PC-9 (cell line): ENCODE data around the gene SHC2. TPM values are rescaled to one million over a fixed set of nuclear protein-coding genes. Genes with fewer than 3 reads are reported as not detected.

ENCODE experiments used
- BruUV-seq: library from RNA; stranded (reverse); fragments of 400-500 nt; replicated peaks from 2 replicates; lab custom pipeline; 2021; lab: Mats Ljungman, UMichigan
- CTCF ChIA-PET: fragments of 300-600 bp; sonication (Branson Sonifier 250); formaldehyde crosslinking; loops from one replicate; lab custom pipeline; 2022; ENCODE audit warnings: antibody characterized with exemption; lab: Charles Lee
- POLR2A ChIA-PET: fragments of 300-600 bp; sonication (Branson Sonifier 250); formaldehyde crosslinking; loops from one replicate; lab custom pipeline; 2022; ENCODE audit warnings: antibody characterized with exemption; ENCODE audit not compliant: unreplicated experiment; lab: Charles Lee
- DNase-seq, 2 experiments: peaks; one replicate each; pipeline versions ENCODE4 v3.0.0 to v3.0.0-alpha.2; 2015 to 2022; ENCODE audit warnings: mixed read lengths in 1 of 2
- H2AFZ ChIP-seq: fragments of 200-600 bp; sonication (generic); 2 replicates; pipeline ENCODE4 v1.8.1; 2017; ENCODE audit warnings: antibody characterized with exemption
- H3F3A ChIP-seq: fragments of 200-600 bp; sonication (generic); 2 replicates; pipeline ENCODE4 v1.8.1; 2017; ENCODE audit warnings: antibody characterized with exemption, mild to moderate bottlenecking, low read depth; ENCODE audit not compliant: insufficient read depth
- H3K27ac ChIP-seq: fragments of 200-600 bp; sonication (generic); 2 replicates; pipeline ENCODE4 v1.6.1; 2016; ENCODE audit warnings: mixed run types
- H3K27me3 ChIP-seq: fragments of 200-600 bp; sonication (generic); 2 replicates; pipeline ENCODE4 v1.6.1; 2016; ENCODE audit warnings: low read depth, mixed run types; ENCODE audit not compliant: insufficient read depth
- H3K36me3 ChIP-seq: fragments of 200-600 bp; sonication (generic); 2 replicates; pipeline ENCODE4 v1.6.1; 2016; ENCODE audit warnings: low read depth, mixed run types
- H3K4me1 ChIP-seq: fragments of 200-600 bp; sonication (generic); replicated peaks from 2 replicates; pipeline ENCODE4 v1.6.1; 2016; ENCODE audit warnings: mixed run types; ENCODE audit not compliant: insufficient read depth
- H3K4me2 ChIP-seq: fragments of 200-600 bp; sonication (generic); 2 replicates; pipeline ENCODE4 v1.6.1; 2017; ENCODE audit warnings: mixed run types
- H3K4me3 ChIP-seq: fragments of 200-600 bp; sonication (generic); 2 replicates; pipeline ENCODE4 v1.6.1; 2016; ENCODE audit warnings: mixed run types
- H3K79me2 ChIP-seq: fragments of 200-600 bp; sonication (generic); 2 replicates; pipeline ENCODE4 v1.6.1; 2017; ENCODE audit warnings: low read depth, mixed run types
- H3K9me2 ChIP-seq: fragments of 200-600 bp; sonication (generic); 2 replicates; pipeline ENCODE4 v1.8.1; 2017; ENCODE audit warnings: mild to moderate bottlenecking; ENCODE audit not compliant: insufficient read depth
- H3K9me3 ChIP-seq: fragments of 200-600 bp; sonication (generic); 2 replicates; pipeline ENCODE4 v1.8.1; 2016; ENCODE audit warnings: low read depth; ENCODE audit not compliant: insufficient read depth
- H4K20me1 ChIP-seq: fragments of 200-600 bp; sonication (generic); 2 replicates; pipeline ENCODE4 v1.8.1; 2017; ENCODE audit not compliant: insufficient read depth
- CTCF ChIP-seq: fragments of 200-600 bp; sonication (generic); conservative IDR thresholded peaks from 2 replicates; pipeline ENCODE4 v1.6.1; 2017; ENCODE audit warnings: mixed run types, antibody characterized with exemption, mild to moderate bottlenecking, moderate library complexity
- EZH2 ChIP-seq: fragments of 200-600 bp; sonication (generic); IDR thresholded peaks from 2 replicates; pipeline ENCODE4 v1.8.0; 2017; ENCODE audit warnings: antibody characterized with exemption, low read depth
- intact Hi-C: fragments of 100-400 bp; cut with micrococcal nuclease; formaldehyde crosslinking; loops from one replicate; pipeline ENCODE4 v1.10.0; 2022; ENCODE audit not compliant: unreplicated experiment
- total RNA-seq: library from RNA; stranded (reverse); gene quantifications from 2 replicates; pipeline ENCODE4 v1.2.3, GENCODE V29; 2021

Gene SHC2
- total RNA-seq, 1 experiment from 2014 or later, result 0.70 TPM

- Histone ChIP-seq H3K4me3 (no peak overlapping the region), H3K27me3 (peaks cover 93% of the 10 kb centered on the region), H2AFZ (no peak overlapping the region), H3K9me2 (no peaks in the 10 kb centered on the region), H3K9me3 (no peaks in the 10 kb centered on the region), H4K20me1 (no peaks in the 10 kb centered on the region), H3K27ac (no peak overlapping the region), H3K36me3 (no peaks in the 10 kb centered on the region), H3K79me2 (no peaks in the 10 kb centered on the region), H3K4me1 (no peaks in the 10 kb centered on the region), H3F3A (no peaks in the 10 kb centered on the region), H3K4me2 (no peak overlapping the region)
- BruUV-seq, result no TSS peak
- no peak for DNase-seq
- TF ChIP-seq CTCF (no peak), EZH2 (no peak)
- CTCF ChIA-PET, result interaction anchor here (0.6 kb wide), 1 partner anchor 31 kb away, joined by 3 read pairs; no protein-coding TSS in a partner anchor
- intact Hi-C loops, result no loop called here
- POLR2A ChIA-PET, result no interaction called here
These were observed 40.9 kb downstream of the SHC2 start for GRCh38 chr19:419721-420515.

- Histone ChIP-seq H3K4me1 (no peaks in the 10 kb centered on the region), H3K9me3 (no peaks in the 10 kb centered on the region), H3K27ac (no peak overlapping the region), H3K79me2 (no peaks in the 10 kb centered on the region), H3K36me3 (no peaks in the 10 kb centered on the region), H3K9me2 (no peaks in the 10 kb centered on the region), H4K20me1 (no peaks in the 10 kb centered on the region), H3K27me3 (peaks cover 93% of the 10 kb centered on the region), H3K4me2 (no peak overlapping the region), H3F3A (no peaks in the 10 kb centered on the region), H2AFZ (no peak overlapping the region), H3K4me3 (no peak overlapping the region)
- ChIA-PET POLR2A (no interaction called here), CTCF (no interaction called here)
- intact Hi-C loops, result no loop called here
- no peak for TF ChIP-seq EZH2
- TF ChIP-seq CTCF, result no peak
- BruUV-seq, result no TSS peak
- DNase-seq, result no peak
These were observed 41.8 kb downstream of the SHC2 start for GRCh38 chr19:418761-419671.

GRCh38 chr19:416416-416815 is 44.4 kb downstream of the SHC2 start:
- H3K27me3 ChIP-seq, result peaks cover 98% of the 10 kb centered on the region
- POLR2A ChIA-PET, result no interaction called here
- CTCF ChIA-PET, result no interaction called here

More at GRCh38 chr19:416416-416815, 44.4 kb downstream of the SHC2 start:
- no peaks in the 10 kb centered on the region for H3K79me2 ChIP-seq
- no TSS peak for BruUV-seq
- TF ChIP-seq CTCF (no peak), EZH2 (no peak)
- no peaks in the 10 kb centered on the region for H3K9me2 ChIP-seq
- H3K4me1 ChIP-seq, result no peaks in the 10 kb centered on the region
- H3K9me3 ChIP-seq, result no peaks in the 10 kb centered on the region
- no peaks in the 10 kb centered on the region for H3K36me3 ChIP-seq
- no peaks in the 10 kb centered on the region; the same call in 1 of the 2 replicates for H4K20me1 ChIP-seq
- intact Hi-C loops, result no loop called here
- no peak overlapping the region for H3K27ac ChIP-seq
- no peak overlapping the region for H3K4me2 ChIP-seq
- H3F3A ChIP-seq, result no peaks in the 10 kb centered on the region
- no peak for DNase-seq
- no peak overlapping the region for H3K4me3 ChIP-seq
- H2AFZ ChIP-seq, result no peak overlapping the region
